C4-2B (cell line): ENCODE measurements around the gene TAX1BP3.

ENCODE experiments used
- H3K27ac ChIP-seq: fragments of 450-650 bp; 2 replicates; pipeline ENCODE4 v1.5.1; 2017
- ZFX ChIP-seq: fragments of 450-650 bp; IDR thresholded peaks from 2 replicates; pipeline ENCODE4 v1.6.1; 2017
- TF ChIP-seq, protein P1 (sequence below): fragments of 450-650 bp; conservative IDR thresholded peaks from 2 replicates; pipeline ENCODE4 v1.5.1; 2017; ENCODE audit warnings: mild to moderate bottlenecking

Gene TAX1BP3

DNA sequence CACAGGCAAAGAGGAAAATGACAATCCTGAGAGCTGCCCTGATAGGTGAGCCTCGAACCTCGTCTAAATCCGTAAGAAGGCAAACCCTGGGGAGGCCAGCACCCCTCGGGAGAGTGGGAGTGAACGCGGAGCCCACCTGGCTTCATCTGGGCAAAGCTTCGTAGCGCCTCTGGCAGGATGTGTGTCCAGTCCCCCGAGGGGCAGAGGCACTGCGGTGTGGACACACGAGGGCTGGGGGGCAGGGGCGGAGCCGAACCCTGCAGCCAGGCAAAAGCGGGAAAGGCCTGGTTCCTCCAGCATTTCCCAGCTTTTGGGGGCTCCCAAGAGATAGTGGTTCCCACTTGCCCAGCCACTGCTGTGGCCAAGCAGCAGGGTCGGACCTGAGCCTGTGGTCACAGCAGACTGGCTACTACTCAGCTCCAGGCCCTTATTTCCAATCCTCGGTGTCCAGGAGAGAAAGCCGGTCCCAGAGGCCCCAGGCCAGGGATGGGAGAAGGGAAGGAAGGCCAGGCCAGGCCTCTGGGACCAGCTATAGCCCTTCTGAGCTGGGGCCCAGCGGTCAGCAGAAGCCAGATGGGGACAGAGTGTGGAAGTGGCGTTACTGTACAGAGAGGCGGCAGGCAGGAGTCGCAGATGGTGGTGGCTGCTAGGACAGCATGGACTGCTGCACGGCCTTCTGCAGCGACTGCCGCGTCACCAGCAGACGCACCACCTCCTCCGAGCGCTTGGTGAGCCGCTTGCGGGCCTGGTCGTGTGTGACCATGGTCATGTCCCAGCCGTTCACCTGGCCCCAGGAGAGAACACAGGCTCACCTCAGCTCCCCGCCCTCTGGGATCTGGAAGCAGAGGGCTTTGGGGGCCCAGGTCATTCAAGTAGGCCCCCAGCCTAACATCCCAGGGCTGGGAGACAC lies 5.0 kb downstream of the TAX1BP3 start:
- TF ChIP-seq, protein P1, sequence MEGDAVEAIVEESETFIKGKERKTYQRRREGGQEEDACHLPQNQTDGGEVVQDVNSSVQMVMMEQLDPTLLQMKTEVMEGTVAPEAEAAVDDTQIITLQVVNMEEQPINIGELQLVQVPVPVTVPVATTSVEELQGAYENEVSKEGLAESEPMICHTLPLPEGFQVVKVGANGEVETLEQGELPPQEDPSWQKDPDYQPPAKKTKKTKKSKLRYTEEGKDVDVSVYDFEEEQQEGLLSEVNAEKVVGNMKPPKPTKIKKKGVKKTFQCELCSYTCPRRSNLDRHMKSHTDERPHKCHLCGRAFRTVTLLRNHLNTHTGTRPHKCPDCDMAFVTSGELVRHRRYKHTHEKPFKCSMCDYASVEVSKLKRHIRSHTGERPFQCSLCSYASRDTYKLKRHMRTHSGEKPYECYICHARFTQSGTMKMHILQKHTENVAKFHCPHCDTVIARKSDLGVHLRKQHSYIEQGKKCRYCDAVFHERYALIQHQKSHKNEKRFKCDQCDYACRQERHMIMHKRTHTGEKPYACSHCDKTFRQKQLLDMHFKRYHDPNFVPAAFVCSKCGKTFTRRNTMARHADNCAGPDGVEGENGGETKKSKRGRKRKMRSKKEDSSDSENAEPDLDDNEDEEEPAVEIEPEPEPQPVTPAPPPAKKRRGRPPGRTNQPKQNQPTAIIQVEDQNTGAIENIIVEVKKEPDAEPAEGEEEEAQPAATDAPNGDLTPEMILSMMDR, result no peak
- no peak for TF ChIP-seq ZFX
- no peak overlapping the region for H3K27ac ChIP-seq

GRCh38 chr17:3660311-3660891 lies 8.0 kb downstream of the TAX1BP3 start:
- TF ChIP-seq, protein P1, result no peak
- TF ChIP-seq ZFX, result peak; percentile 92
- H3K27ac ChIP-seq, result peak overlapping the region; percentile 85

- TF ChIP-seq ZFX, result no peak
- TF ChIP-seq, protein P1, result no peak
- peak overlapping the region; percentile 85 for H3K27ac ChIP-seq
Measured at GRCh38 chr17:3659541-3660111, 8.8 kb downstream of the TAX1BP3 start.

DNA sequence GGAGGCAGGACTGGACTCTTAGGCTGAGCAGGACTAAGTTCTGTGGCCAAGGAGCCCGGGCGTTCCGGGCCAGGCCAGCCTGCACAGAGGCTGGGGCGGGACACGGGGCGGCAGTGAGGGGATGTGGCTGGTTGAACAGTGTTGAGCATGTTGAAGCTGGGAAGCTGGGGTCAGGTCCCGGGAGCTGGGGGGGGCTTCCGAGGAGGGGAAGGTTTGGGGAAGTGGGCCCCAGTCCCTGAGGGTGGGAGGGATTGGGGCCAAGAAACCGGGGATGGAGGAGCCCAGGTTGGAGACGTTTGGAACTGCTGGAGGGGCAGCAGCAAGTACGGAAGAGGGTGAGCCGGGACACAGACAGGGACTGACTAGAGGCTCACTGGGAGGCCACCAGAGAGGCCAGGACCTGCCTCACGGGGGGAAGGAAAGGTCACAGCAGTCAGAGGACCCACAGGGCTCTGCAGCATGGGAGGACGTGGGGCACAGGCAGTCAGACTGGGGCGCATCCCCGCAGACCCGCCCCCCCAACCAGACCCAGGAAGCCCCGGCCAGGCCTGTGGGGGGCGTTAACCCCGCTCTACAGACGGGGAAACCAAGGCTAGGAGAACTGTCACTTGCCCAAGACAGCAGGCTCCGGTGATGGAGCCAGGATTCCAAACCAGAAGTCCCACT lies 9.5 kb downstream of the TAX1BP3 start:
- H3K27ac ChIP-seq, result peak overlapping the region; percentile 85
- TF ChIP-seq ZFX, result no peak
- TF ChIP-seq, protein P1, result no peak

DNA sequence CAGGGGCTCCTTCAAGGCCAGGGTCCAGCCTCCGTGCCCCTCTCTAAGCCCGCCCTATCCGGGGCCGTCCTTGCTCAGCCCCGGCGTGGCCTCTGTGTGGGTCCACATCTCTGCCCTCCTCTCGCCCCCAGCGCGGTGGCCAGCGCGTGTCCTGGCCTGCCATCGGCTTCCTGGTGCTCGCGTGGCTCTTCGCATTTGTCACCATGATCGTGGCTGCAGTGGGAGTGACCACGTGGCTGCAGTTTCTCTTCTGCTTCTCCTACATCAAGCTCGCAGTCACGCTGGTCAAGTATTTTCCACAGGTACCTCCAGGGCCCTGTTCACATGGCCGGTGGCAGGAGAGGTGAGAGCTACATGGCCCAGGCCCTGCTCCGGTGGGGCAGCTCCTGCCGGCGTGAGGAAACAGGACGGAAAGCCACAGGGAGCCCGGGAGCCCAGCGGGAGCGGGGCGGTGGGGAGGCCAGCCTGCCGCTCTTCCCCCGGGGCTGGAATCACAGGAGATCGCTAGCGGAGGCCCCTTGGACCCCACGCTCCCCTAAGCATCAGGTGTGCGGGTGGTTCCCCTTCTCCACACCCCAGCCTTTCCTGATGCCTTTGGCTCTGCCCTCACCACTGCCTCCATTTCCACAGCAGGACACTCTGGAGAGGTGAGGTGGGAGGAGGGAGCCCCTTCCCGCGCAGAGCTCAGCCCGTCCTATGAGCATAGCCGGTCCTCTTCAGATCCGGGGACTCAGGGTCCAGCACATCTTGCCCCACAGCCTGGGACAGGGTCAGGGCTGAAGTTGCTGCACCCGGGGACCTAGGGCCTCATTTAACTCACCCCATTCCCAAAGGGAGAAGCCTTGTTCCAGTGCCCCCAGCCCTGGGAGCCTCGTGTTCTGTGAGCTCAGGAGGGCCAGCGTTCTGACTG lies 10.2 kb downstream of the TAX1BP3 start:
- TF ChIP-seq, protein P1, result no peak
- TF ChIP-seq ZFX, result no peak
- H3K27ac ChIP-seq, result no peak overlapping the region

DNA sequence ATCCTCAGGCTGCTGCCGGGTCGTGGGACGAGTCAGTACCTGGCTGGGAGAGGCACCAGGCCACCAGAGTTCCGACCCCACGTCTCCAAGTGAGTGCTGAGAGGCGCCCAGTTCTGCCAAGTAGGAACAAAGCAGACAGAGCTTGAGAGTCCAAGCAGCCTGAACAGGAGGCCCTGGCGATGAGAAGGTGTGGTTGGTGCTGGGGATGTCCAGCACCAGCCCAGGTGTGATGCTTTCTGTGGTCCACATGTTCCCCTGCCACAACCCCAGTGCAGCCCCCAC lies 10.8 kb downstream of the TAX1BP3 start:
- TF ChIP-seq, protein P1, result no peak
- TF ChIP-seq ZFX, result no peak
- H3K27ac ChIP-seq, result no peak overlapping the region
